ENCODE results near the gene S100A14. TPM values are rescaled to one million over a fixed set of nuclear protein-coding genes. Genes with fewer than 3 reads are reported as not detected.
"Not testable (repeated sequence)": the region's sequence is repeated elsewhere in the genome, so short reads cannot be mapped to it uniquely, and the experiment has no call there.

Gene S100A14
- total RNA-seq, 2 donors from 2014 or later = 543 to 565 TPM

- no peaks in the 10 kb centered on the region for H3K27me3 ChIP-seq
- H3K4me3 ChIP-seq = no peak overlapping the region
- no peaks in the 10 kb centered on the region for H3K9me3 ChIP-seq
- TF ChIP-seq CTCF (IDR thresholded peaks at IDR 0.05) = no peak
- H3K27ac ChIP-seq = no peak overlapping the region
- no peak for DNase-seq
- H3K36me3 ChIP-seq = peaks cover 40% of the 10 kb centered on the region
- no peaks in the 10 kb centered on the region for H3K4me1 ChIP-seq
- intact Hi-C loops (cut with DNase I) = no loop called here
- H3K9ac ChIP-seq (ENCODE audit: low read depth in 2 of 2, low read length in 2 of 2) = no peak overlapping the region
These were observed 27.7 kb upstream of the S100A14 start for GRCh38 chr1:153643816-153644215.

- no peak overlapping the region for H3K27ac ChIP-seq
- no peaks in the 10 kb centered on the region for H3K4me1 ChIP-seq
- H3K4me3 ChIP-seq = no peak overlapping the region
- no peak for DNase-seq
- peaks cover 46% of the 10 kb centered on the region for H3K36me3 ChIP-seq
- no peak overlapping the region for H3K9ac ChIP-seq (ENCODE audit: low read depth in 2 of 2, low read length in 2 of 2)
- intact Hi-C loops (cut with DNase I) = no loop called here
- TF ChIP-seq CTCF (IDR thresholded peaks at IDR 0.05) = no peak
- H3K27me3 ChIP-seq = no peaks in the 10 kb centered on the region
- H3K9me3 ChIP-seq = no peaks in the 10 kb centered on the region
These were observed 27.0 kb upstream of the S100A14 start for GRCh38 chr1:153643100-153643499.

- Histone ChIP-seq H3K4me1 (no peaks in the 10 kb centered on the region), H3K27ac (no peak overlapping the region)
- DNase-seq = no peak
These were observed 26.0 kb upstream of the S100A14 start for GRCh38 chr1:153642161-153642560.

GRCh38 chr1:153640861-153641260, 24.7 kb upstream of the S100A14 start:
- Histone ChIP-seq H3K4me1 (no peaks in the 10 kb centered on the region), H3K27me3 (no peaks in the 10 kb centered on the region), H3K36me3 (peaks cover 48% of the 10 kb centered on the region), H3K27ac (no peak overlapping the region), H3K4me3 (no peak overlapping the region), H3K9ac (ENCODE audit: low read depth in 2 of 2, low read length in 2 of 2) (no peak overlapping the region), H3K9me3 (no peaks in the 10 kb centered on the region)
- TF ChIP-seq CTCF (IDR thresholded peaks at IDR 0.05) = no peak
- no peak for DNase-seq
- intact Hi-C loops (cut with DNase I) = no loop called here

More at GRCh38 chr1:153642161-153642560, 26.0 kb upstream of the S100A14 start:
- Histone ChIP-seq H3K9ac (ENCODE audit: low read depth in 2 of 2, low read length in 2 of 2) (no peak overlapping the region), H3K4me3 (no peak overlapping the region), H3K9me3 (no peaks in the 10 kb centered on the region), H3K27me3 (no peaks in the 10 kb centered on the region), H3K36me3 (peaks cover 48% of the 10 kb centered on the region)
- TF ChIP-seq CTCF (IDR thresholded peaks at IDR 0.05) = no peak
- intact Hi-C loops (cut with DNase I) = no loop called here

GRCh38 chr1:153640213-153640612, 24.1 kb upstream of the S100A14 start:
- intact Hi-C loops (cut with DNase I); H3K9me3 ChIP-seq; H3K27ac ChIP-seq; H3K9ac ChIP-seq (ENCODE audit: low read depth in 2 of 2, low read length in 2 of 2); DNase-seq; H3K27me3 ChIP-seq; H3K4me3 ChIP-seq; H3K4me1 ChIP-seq: not testable (repeated sequence)
- peaks cover 48% of the 10 kb centered on the region for H3K36me3 ChIP-seq

- no peaks in the 10 kb centered on the region for H3K27me3 ChIP-seq
- no peak overlapping the region for H3K27ac ChIP-seq
- peaks cover 5% of the 10 kb centered on the region for H3K4me1 ChIP-seq
- no peak overlapping the region for H3K9ac ChIP-seq (ENCODE audit: low read depth in 2 of 2, low read length in 2 of 2)
- no peak overlapping the region for H3K4me3 ChIP-seq
- no peak for DNase-seq
- TF ChIP-seq CTCF (IDR thresholded peaks at IDR 0.05) = no peak
- H3K36me3 ChIP-seq = peaks cover 42% of the 10 kb centered on the region
- H3K9me3 ChIP-seq = no peaks in the 10 kb centered on the region
- intact Hi-C loops (cut with DNase I) = no loop called here
These were observed 23.2 kb upstream of the S100A14 start for GRCh38 chr1:153639280-153639679.

Data from colonic mucosa (tissue), 4 donors.